Body of pancreas (tissue), 4 donors: ENCODE data around the gene RAB23. TPM values are rescaled to one million over a fixed set of nuclear protein-coding genes. Genes with fewer than 3 reads are reported as not detected.

ENCODE experiments used
- ATAC-seq: fragments of 150-250 bp; one replicate; pipeline ENCODE4 v1.9.1; 2016
- DNase-seq, 4 donors: peaks; one replicate each; pipeline ENCODE4 v3.0.0-alpha.2; 2019
- H3K27ac ChIP-seq, 4 donors: fragments of 200-600 bp; sonication (generic); 1 replicate in 3 of 4; 2 replicates in 1 of 4; pipeline versions ENCODE4 v1.5.1 to v1.6.1; 2016 to 2019; ENCODE audit warnings: mild to moderate bottlenecking in 1 of 4, mixed read lengths in 1 of 4, moderate library complexity in 1 of 4
- H3K27me3 ChIP-seq, 2 donors: fragments of 200-600 bp; sonication (generic); one replicate each; pipeline ENCODE4 v1.6.0; 2016; ENCODE audit warnings: mild to moderate bottlenecking in 1 of 2
- H3K36me3 ChIP-seq, 2 donors: fragments of 200-600 bp; sonication (generic); replicated peaks in 1 of 2; 2 replicates each; pipeline ENCODE4 v1.5.1; 2016; ENCODE audit warnings: low read depth in 2 of 2; ENCODE audit not compliant: insufficient read depth in 1 of 2
- H3K4me1 ChIP-seq: fragments of 200-600 bp; sonication (generic); one replicate; pipeline ENCODE4 v1.6.0; 2016
- H3K4me3 ChIP-seq, 2 donors: fragments of 200-600 bp; sonication (generic); 1 replicate in 1 of 2; 2 replicates in 1 of 2; pipeline ENCODE4 v1.5.1; 2016 to 2019
- H3K9me3 ChIP-seq, 3 donors: fragments of 200-600 bp; sonication (generic); 1 replicate in 2 of 3; 2 replicates in 1 of 3; pipeline ENCODE4 v1.5.1; 2016
- POLR2A ChIP-seq, 3 donors: fragments of 450-650 bp; IDR thresholded peaks; one replicate each; pipeline ENCODE4 v1.6.1; 2016; ENCODE audit warnings: antibody characterized with exemption in 3 of 3, mild to moderate bottlenecking in 2 of 3
- WGBS, 2 donors: methylation state at CpG; one replicate each; pipeline ENCODE4 v1.1.5; 2017; 5-methylcytosine and 5-hydroxymethylcytosine counted together
- intact Hi-C: fragments of 100-400 bp; cut with DNase I; formaldehyde crosslinking; loops from one replicate; pipeline ENCODE4 v1.15.1; 2023
- total RNA-seq, 2 donors: library from RNA; depleted of rRNA; stranded (reverse); fragments of >200 nt; gene quantifications; one replicate each; pipeline ENCODE4 v1.1.0, GENCODE V29; 2016
- TF ChIP-seq, protein P1 (sequence below), 7 experiments: fragments of 450-650 bp in 4 of 7; fragments of 200-600 bp in 3 of 7; sonication (generic) in 3 of 7; IDR thresholded peaks; one replicate each; pipeline ENCODE4 v1.5.1; 2016 to 2019; ENCODE audit warnings: antibody characterized with exemption in 7 of 7

The RAB23 gene
- total RNA-seq, 2 donors from 2014 or later: 2.1 to 5.6 TPM

DNA sequence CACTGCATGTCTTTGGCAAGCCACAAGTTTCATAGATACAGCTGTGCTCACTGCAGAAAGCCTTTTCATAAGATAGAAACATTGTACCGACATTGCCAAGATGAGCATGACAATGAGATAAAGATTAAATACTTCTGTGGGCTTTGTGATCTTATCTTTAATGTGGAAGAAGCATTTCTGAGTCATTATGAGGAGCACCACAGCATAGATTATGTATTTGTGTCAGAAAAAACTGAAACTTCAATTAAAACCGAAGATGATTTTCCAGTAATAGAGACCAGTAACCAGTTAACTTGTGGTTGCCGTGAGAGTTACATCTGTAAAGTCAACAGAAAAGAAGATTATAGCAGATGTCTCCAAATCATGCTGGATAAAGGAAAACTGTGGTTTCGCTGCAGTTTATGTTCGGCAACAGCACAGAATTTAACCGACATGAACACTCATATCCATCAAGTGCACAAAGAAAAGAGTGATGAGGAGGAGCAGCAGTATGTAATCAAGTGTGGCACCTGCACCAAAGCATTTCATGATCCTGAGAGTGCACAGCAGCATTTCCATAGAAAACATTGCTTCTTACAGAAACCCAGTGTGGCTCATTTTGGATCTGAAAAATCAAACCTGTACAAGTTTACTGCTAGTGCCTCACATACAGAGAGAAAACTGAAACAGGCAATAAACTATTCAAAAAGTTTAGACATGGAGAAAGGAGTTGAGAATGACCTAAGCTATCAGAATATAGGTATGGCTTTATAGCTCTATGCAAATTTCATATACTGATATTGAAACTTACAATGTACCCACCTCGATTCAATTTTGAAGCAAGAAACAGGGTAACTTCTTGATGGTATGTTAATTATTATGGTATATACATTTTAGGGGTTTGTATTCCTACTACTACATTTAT is 73.9 kb downstream of the RAB23 start:
- no peak for ATAC-seq
- peak overlapping the region in 1 of 4 donors; percentile 23 for H3K27ac ChIP-seq
- no peaks in the 10 kb centered on the region for H3K9me3 ChIP-seq
- no peak overlapping the region for H3K4me3 ChIP-seq
- no peaks in the 10 kb centered on the region for H3K4me1 ChIP-seq
- no peaks in the 10 kb centered on the region for H3K27me3 ChIP-seq
- 84 to 85% methylated on average over 7 of the region's 7 CpGs for WGBS, 2 donors
- intact Hi-C loops: no loop called here
- H3K36me3 ChIP-seq: peaks cover 0 to 7% of the 10 kb centered on the region in 2 donors
- no peak for DNase-seq
- TF ChIP-seq, protein P1, sequence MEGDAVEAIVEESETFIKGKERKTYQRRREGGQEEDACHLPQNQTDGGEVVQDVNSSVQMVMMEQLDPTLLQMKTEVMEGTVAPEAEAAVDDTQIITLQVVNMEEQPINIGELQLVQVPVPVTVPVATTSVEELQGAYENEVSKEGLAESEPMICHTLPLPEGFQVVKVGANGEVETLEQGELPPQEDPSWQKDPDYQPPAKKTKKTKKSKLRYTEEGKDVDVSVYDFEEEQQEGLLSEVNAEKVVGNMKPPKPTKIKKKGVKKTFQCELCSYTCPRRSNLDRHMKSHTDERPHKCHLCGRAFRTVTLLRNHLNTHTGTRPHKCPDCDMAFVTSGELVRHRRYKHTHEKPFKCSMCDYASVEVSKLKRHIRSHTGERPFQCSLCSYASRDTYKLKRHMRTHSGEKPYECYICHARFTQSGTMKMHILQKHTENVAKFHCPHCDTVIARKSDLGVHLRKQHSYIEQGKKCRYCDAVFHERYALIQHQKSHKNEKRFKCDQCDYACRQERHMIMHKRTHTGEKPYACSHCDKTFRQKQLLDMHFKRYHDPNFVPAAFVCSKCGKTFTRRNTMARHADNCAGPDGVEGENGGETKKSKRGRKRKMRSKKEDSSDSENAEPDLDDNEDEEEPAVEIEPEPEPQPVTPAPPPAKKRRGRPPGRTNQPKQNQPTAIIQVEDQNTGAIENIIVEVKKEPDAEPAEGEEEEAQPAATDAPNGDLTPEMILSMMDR (IDR thresholded peaks at IDR 0.05): no peak
- no peak for TF ChIP-seq POLR2A (IDR thresholded peaks at IDR 0.05)

DNA sequence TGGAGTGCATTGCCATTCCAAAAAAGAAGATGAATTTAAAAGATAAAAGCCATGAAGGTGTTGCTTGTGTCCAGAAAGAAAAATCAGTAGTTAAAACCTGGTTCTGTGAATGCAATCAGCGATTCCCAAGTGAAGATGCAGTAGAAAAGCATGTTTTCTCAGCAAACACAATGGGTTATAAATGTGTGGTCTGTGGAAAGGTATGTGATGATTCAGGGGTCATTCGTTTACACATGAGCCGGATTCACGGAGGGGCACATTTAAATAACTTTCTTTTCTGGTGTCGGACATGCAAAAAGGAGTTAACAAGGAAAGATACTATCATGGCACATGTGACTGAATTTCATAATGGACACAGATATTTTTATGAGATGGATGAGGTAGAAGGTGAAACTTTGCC is 74.7 kb downstream of the RAB23 start:
- Histone ChIP-seq H3K4me3 (no peak overlapping the region), H3K27ac (peak overlapping the region in 1 of 4 donors; percentile 23), H3K27me3 (no peaks in the 10 kb centered on the region), H3K4me1 (no peaks in the 10 kb centered on the region), H3K36me3 (peaks cover 0 to 7% of the 10 kb centered on the region in 2 donors), H3K9me3 (no peaks in the 10 kb centered on the region)
- ATAC-seq (no peak), DNase-seq (no peak)
- intact Hi-C loops: no loop called here
- TF ChIP-seq, protein P1 (IDR thresholded peaks at IDR 0.05): no peak
- no peak for TF ChIP-seq POLR2A (IDR thresholded peaks at IDR 0.05)
- 87 to 88% methylated on average over 5 of the region's 5 CpGs for WGBS, 2 donors

DNA sequence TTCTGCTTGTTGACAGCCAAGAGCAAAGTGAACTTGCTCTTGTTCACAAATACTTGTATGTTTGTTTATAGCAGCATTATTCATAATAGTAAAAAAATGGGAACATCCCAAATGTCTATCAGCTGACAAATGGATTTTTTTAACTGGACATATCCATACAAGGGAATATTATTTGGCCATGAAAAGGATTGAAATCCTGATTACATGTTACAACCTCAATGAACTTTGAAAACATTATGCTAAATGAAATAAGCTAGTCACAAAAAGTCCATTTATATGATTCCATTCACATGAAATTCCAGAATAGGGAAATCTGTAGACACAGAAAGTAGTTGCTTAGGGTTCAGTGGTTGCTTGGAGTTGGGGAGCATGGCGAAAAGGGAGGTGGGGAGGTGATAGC is 78.4 kb downstream of the RAB23 start:
- Histone ChIP-seq H3K9me3 (no peaks in the 10 kb centered on the region), H3K4me3 (no peak overlapping the region), H3K27me3 (no peaks in the 10 kb centered on the region), H3K4me1 (no peaks in the 10 kb centered on the region), H3K27ac (no peak overlapping the region), H3K36me3 (peaks cover 0 to 11% of the 10 kb centered on the region in 2 donors)
- intact Hi-C loops: no loop called here
- DNase-seq (no peak), ATAC-seq (no peak)
- WGBS, 2 donors: 100% methylated on average over 1 of the region's 1 CpG
- no peak for TF ChIP-seq POLR2A (IDR thresholded peaks at IDR 0.05)
- TF ChIP-seq, protein P1 (IDR thresholded peaks at IDR 0.05): no peak

DNA sequence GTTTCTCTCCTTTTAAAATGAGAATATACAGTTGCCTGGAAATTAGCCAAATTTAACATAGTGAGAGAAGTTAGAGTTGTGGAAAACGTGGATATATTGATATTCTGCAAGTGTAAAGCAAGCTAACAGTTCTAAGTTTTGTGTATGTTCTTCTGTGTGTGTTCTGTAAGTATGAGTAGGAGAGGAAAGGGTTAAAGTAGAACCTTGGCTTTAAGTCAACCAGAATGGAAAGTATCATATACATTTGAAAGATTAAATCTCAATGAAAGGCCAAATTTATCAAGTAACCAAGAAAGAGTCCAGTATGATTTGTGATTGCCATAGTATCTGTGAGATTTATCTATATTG is 80.0 kb downstream of the RAB23 start:
- Histone ChIP-seq H3K27ac (no peak overlapping the region), H3K27me3 (no peaks in the 10 kb centered on the region), H3K4me3 (no peak overlapping the region), H3K4me1 (no peaks in the 10 kb centered on the region), H3K9me3 (no peaks in the 10 kb centered on the region), H3K36me3 (peaks cover 0 to 8% of the 10 kb centered on the region in 2 donors)
- 77 to 79% methylated on average over 1 of the region's 1 CpG for WGBS, 2 donors
- ATAC-seq (no peak), DNase-seq (no peak)
- intact Hi-C loops: no loop called here
- no peak for TF ChIP-seq POLR2A (IDR thresholded peaks at IDR 0.05)

DNA sequence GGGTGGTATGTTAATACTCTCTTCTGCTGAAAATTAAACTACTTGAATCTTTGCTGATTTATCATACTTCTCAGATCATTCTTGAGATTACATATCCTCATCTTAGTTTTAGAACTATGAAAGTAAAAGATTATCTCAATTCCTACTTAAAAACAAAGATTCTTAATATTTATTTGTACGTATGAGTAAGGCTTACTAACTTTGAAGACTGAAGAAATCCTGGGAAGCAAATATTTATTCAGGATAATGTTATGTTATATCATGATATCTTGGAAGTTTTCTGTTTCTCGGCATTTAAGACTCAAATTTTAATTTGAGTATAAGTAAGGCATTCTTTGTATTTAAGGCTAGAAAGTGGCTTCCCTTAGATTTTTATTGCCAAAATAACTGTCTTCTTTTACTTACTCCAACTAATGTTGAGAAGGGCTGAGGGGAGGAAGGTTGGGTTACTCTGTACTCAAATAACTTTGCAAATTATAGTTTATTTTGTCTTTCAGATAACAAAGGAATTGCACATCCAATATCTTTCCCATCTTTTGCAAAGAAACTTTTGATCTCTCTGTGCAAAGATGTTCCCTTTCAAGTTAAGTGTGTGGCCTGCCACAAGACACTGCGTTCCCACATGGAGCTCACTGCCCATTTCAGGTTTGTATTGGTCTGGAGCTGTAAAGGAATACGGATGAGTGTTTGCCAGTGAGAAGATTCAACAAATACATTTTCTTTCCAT is 80.5 kb downstream of the RAB23 start:
- Histone ChIP-seq H3K4me3 (no peak overlapping the region), H3K36me3 (peaks cover 0 to 8% of the 10 kb centered on the region in 2 donors), H3K9me3 (no peaks in the 10 kb centered on the region), H3K27ac (no peak overlapping the region), H3K27me3 (no peaks in the 10 kb centered on the region), H3K4me1 (no peaks in the 10 kb centered on the region)
- intact Hi-C loops: no loop called here
- 90 to 92% methylated on average over 4 of the region's 4 CpGs for WGBS, 2 donors
- DNase-seq (no peak), ATAC-seq (no peak)
- TF ChIP-seq, protein P1 (IDR thresholded peaks at IDR 0.05): no peak
- TF ChIP-seq POLR2A (IDR thresholded peaks at IDR 0.05): no peak
